ENCODE results near the gene TIAL1.
A peak's percentile ranks its signal among the peaks of the same experiment; 100 is the strongest.
"Not testable (repeated sequence)": the region's sequence is repeated elsewhere in the genome, so short reads cannot be mapped to it uniquely, and the experiment has no call there.

Gene TIAL1

DNA sequence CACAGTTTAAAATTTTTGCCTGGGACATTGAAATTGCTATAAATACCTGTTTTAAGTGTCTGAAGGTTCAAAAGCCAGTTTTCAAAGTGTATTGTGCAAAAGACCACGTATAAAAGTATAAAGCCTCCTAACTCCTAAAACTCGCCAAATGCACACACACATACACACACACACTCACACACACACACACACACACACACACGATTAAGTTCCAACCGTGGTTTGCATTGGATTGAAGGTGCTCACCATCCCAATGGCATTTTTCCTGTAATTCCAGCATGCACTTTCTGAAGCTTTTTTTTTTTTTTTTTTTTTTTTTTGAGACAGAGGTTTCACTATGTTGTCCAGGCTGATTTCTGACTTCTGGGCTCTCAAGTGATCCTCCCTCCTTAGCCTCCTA lies 51.5 kb downstream of the TIAL1 start:
- no peak for DNase-seq

DNA sequence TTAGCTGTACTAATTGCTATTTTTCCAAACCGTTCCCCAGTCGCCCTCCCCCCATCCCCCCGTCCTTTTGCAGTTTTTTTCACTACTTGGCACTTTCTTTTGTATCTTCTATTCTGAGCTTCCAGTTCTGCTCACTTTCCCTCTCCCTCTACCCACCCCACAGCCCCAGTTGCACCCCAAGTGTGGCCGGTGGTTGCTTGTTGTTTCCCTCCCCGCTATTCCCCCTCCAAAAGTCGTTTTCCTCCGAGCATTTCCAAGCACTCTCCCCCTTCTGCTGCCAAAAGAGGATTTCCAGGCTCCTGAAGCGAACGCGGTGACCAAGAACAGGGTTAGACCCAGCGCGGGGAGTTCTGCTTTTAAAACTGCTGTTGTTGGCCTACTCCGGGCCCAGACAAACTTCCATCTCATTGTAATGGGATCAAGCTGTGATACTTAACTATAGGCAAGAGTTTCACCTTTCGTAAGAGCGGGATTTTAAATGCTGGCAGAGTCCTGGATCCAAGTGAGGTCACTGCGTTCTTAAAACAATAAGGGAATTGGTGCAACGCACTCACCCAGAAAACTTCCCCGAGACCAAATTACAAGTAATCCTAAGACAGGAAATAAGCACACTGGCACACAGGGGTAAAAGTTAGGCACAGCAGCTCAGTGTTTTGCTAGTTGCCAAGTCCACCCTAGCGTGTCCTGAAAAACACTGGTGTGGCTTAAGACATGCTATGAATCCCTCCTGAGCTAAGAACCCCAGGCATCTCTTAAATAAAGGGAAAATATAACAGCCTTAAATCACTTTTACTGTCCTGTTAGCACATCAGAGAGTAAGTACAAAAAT lies 52.7 kb downstream of the TIAL1 start:
- no peak for DNase-seq

DNA sequence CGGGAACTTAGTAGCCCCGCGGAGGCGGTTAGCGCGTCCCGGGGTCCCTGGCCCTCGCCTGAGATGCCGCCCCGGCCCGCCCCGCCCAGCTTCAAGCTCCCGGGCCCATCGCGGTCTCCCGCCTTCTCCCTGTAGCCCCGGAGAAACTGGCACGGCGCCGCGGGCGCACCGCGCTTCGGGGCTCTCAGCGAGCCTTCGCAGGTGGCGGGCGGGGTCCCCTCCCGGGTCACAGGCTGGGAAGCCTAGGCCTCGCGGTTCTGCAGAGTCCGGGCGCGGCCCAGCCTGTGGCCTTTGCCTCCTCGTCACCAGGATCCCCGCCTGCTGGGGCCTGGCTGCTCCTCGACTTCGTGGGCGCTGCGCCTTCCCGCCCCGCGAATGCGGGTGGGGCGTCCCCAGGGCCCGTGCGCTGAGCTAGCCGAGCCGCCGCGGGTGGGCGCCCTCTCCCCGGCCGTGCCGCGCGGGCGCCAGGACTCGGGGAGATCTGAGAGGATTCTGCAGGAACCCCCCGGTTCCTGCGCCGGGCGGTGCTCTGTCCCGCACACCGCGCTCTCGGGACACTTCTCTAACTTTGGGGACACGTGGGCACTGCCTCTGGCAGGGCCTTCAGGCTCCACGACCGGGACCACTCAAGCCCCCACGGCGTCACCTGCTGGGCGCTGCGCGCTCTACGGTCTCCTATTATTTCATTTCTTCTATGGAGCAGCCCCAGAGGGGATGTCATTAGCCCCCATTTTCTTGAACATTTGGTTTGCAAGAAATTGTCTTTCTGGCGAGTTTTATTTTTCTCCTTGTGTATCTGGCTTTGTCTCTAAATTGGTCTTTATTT lies 53.6 kb downstream of the TIAL1 start:
- DNase-seq, result peak; percentile 64

DNA sequence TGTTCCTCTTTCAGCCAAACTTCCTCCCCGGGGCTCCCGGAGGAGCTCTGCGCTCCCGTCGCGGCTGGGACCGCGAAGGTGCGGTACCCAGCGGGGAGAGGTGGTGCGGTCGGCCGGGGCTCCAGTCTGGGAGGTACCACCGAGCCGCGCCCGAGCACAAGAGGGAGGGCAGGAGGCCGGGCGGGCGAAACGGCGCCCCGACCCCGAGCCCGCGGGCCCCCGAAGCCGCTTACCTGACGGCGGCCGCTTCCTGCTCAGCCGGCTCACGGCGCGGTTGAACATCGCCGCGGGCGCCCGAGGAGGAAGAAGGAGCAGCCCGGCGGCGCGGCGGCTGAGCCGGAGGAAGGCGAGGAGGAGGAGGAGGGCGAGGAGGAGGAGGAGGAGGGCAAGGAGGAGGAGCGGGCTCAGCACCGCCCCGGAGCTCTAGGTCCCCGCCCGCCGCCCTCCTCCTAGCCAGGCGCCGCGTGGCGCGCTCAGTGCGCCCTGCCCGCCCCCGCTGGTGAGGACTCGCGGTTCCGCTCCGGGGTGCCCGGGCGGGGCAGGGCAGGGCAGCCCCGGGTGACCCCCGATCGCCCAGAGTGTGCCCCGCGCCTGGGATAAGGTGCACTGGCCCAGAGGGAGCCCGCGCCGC lies 54.3 kb downstream of the TIAL1 start, which contains the start of gene RGS10:
TSS of gene RGS10 (minus strand) at position 363 of the 631 bp plus-strand sequence. CDS start at position 282, 81 bp downstream.
- peak; percentile 80 for DNase-seq

DNA sequence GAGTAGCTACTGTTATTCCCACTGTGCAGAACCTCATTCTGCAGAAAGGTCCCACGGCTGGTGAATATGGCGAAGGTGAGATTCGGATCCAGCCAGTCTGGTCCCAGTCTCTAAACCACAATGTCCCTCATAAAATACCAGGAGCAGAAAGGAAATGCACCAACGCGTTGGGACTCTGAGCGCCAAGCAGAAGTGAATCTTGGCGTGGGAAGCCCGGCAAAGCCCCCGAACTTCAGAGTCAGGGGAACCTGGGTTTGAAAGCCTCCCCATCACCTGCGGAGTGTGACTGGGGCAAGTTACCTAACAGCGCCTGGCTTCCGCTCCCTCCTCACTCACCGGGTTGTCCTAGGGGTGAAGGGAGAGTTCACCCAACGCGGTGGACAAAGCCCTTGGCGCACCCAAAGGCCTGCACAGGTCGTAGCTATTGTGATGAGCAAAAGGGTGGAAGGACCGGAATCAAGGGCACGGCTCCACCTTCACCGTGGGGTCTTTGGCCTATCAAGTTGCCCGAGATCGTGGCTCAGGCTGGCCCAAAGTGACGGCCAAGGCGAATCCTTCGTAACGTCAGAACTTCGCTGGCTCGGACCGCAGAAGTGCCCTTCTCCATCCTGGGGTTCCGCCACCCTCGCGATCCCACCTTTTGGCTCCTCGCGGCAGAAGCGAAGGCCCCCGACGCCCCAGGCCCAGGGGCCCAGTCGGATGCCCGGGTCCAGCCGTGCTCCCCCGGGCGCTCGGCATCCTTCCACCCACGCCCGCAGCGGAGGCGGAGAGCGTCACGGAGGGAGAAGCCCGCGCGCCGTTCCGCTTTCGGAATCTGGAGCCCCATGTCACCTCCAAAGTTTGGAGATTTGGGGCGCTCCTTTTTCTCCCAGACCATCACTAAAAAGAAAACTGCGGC lies 55.1 kb downstream of the TIAL1 start:
- DNase-seq, result peak; percentile 22

DNA sequence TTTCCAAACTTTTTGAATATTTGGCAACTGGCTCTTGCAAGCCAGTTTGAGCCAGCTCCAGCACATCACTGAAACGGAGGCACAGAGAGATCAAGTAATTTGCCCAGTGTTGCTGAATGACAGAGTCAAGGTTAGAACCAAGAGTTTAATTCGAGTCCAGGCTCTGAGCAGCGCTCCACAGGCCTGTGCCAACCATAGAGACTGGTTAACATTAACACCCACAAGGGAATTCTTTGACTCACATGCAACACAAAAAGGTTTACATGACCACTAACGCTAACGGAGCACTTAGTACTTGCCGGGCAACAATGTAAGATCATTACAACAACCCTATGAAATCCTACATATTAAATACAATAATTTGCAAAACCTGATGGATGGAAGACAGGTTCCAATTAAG lies 55.7 kb downstream of the TIAL1 start:
- DNase-seq, result no peak

DNA sequence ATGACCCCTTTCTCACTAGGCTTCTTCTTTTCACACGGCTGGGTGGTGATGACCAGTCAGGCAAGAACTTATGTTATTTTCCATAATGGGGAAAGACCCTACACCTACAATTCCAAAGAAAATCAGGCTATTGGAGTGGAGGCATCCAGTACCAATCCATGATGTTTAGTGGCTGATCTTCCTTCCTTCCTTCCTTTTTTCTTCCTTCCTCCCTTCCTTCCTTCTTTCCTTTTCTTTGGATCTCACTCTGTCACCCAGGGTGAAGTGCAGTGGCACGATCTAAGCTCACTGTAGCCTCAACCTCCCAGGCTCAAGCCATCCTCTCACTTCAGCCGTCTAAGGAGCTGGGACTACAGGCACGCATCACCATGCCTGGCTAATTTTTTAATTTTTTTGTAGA lies 56.7 kb downstream of the TIAL1 start:
- no peak for DNase-seq

DNA sequence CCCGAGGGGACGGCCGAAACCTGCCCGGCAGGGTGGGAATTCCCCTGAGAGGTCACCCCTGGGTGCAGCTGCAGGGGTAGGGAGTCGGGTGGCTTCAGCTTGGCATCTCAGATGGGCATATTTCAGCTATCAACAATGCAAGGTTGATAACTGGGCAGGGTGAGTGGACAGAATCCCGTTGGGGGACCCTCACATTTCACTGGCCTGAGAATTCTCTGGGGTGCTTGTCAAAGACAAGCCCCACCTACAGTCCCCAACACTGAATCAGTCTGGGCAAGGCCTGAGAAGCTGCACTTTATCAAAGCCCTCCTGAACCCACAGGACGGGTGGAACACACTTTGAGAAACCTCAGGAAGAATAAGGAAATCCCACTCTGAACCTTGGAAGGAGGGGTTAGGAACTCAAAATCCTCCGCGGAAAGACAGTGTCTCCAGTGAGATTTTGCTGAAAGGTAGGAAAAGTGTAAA lies 57.4 kb downstream of the TIAL1 start:
- no peak for DNase-seq

DNA sequence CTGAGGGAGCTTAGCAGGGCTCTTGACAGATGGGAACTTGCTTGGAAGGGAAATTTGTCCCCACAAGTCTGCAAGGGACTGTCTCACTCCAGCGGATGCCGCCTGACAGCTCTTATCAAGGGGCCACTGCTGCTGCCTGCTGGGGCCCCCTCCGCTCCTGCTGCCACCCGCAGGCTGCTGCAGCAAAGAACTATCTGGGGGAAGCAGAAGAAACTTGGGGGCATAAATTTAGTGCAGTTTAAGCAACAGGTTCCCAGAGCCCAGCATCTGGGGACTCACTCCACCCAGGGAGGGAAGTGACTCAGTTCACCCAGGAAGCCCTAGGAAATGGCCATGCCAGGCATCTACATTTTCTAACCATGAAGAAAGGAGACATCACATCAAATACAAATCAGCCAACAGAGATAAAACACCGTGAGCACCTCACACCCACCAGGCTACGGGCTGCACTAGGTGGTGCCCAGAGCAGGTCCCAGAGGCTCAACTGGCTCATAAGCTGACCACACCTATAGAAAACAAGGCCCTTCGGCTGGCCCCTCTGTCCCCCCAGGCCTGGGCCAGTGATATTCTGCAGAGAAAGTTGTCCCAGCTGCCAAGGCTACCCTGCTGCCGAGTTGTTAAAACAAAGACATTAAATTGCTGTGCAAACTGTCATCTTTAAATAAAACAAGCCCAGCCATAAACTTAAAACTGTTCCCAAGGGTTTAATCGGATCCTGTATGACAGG lies 58.0 kb downstream of the TIAL1 start:
- peak; percentile 36 for DNase-seq

DNA sequence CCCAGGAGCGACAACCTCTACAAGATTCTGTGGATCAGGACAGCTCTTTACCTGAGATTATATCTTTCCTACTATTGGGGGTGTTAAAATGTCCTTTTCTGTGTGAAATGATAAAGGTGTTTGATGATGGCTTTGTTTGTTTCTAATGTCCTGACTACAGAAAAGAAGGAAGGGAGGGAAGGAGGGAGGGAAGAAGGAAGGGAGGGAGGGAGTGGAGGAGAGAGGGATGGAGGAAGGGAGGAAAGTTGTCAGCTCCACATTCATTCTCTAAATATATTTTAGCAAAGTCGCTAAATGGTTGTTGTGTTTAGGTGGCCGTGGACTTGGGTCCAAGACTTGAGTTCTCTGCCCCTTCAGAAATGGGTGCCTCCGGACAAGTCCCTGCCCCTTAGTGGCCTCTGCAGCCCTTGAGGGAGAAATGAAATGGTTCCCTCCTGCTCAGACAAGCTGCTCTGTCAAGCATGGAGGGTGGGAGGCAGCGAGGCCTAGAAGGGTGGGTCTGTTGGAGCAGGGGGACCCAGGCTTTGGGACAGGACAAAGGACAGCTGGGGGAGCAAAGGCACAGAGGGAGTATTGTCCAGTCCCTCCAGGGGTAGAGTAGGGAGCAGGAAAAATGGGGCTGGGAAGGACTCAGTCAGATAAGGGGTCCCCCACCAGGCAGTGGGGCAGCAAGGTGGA lies 58.7 kb downstream of the TIAL1 start:
- no peak for DNase-seq

DNA sequence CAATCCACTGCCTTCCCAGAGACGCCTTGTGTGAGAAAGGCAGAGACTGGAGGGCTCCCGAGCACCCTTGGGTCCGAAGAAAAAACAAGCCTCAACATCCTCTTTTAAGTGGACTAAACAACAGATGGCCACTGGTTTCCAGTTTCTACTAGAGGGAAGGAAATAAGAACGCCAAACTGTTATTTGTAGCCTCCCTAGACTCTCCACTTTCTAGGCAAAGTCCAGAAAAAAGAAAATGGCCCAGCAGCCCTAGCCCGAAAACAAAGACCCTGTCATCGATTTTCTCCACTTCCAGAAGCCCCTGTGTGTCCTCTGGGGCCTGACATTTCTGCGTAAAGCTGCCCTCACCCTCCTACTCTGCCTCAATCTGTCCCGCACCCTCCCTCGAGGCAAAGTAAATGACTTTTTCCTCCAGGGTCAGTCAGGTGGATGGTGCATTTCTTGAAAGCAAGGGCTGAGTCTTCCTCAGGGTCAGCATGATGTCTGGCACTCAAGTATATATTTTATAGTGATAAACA lies 60.2 kb downstream of the TIAL1 start:
- no peak for DNase-seq

DNA sequence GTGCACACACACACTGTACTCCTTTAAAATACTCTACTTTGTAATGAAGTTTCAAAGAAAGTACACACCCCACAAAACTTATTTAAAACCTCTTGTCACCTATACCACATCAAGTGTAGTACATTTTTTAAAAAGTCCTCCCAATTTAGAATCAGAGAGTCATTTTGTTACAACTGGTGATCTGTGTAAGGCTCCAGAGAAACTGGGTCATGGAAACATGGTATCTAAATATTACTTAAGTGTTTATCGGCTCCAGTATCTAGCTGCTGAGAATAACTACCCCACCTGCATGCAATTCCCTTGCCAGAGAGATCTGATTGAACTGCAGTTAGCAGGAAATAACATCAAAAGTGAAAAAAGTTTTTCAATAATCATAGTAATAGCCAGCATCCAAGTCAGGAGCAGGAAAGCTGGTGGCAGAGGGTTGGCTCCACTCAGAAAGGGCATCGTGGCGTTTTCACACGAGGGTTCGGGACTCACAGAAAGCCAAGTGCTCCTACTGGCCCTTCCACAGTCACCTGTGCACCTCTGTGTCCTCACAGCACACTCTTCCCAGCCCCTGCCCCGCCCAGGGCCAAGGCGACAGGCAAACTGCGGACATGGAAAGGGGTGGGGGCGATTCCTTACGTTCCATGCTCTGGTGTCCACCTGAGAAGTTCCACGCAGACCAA lies 60.8 kb downstream of the TIAL1 start:
- DNase-seq, result no peak

DNA sequence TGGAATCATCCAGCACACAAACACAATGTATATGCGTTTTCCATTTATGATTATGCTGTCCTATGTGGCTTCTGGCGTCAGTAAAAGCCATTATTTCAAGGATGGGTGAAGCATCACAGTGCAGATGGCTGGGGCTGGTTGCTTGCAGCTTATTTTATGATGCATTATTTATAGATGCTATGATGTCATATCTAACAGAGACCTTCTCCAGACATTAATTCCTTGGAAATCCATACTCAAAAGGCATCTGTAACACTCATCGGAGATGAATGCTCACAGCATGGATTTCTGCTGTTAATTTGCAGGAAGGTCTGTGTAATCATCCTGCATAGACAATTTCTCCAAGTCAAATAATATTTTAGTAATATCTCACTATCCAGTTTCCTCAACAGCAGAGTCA lies 61.5 kb downstream of the TIAL1 start:
- no peak for DNase-seq

DNA sequence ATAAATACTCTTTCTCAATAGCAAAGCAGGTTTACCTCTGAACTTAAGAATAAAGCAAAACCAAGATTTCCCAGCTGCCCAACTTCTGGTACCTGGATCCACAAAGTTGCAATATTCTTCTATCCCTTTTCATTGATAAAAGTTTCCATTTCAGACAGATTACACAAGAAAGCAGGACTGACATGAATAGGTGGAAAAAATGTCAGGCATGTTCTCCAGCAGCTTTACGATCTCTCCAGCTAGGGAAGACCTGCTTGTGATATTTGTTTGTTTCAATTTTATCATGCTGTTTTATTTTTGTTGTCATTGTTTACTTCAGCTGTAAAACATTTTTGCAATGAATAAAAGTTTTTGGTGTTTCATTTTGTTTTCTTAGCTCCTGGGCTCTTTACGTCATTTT lies 63.3 kb downstream of the TIAL1 start:
- DNase-seq, result no peak

DNA sequence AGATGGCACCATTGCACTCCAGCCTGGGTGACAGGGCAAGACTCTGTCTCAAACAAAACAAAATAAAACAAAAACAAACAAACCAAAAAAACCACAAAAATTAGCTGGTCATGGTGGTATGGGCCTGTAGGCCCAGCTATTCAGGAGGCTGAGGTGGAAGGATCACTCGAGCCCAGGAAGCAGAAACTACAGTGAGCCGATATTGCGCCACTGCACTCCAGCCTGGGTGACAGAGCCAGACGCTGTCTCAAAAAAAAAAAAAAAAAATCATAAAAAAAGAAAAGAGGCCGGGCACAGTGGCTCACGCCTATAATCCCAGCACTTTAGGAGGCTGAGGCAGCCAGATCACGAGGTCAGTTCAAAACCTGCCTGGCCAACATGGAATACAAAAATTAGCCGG lies 64.0 kb downstream of the TIAL1 start:
- DNase-seq, result not testable (repeated sequence)

DNA sequence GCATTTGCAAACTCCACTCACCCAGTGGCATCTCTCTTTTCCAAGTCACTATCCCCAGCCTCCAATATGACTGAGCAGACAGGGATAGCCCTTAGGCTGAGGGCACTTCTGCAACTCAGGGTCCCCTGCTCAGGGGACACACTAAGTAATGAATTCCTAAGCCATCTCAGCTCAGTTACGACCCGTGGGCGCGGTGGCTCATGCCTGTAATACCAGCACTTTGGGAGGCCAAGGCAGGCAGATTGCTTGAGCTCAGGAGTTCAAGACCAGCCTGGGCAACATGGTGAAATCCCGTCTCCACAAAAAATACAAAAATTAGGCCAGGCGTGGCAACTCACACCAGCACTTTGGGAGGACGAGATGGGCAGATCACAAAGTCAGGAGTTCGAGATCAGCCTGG lies 64.5 kb downstream of the TIAL1 start:
- DNase-seq, result not testable (repeated sequence)

DNA sequence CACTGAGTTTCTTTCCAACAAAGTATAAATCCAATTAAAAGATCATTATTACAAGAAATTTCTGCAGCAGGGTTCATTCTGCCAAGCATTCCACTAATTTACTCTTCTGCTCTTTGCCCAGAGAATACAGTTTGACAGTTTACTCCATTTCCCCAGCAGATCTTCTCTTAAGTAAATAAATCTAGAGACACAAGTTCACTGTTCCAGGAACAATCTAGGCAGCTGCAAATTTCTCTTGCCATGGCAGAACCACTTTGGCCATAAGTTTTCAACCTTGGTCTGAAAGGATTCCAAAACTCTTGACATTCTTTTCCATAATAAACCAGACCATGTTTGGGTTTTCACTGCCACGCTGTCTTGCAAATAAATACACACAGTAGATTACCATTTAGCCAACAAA lies 65.7 kb downstream of the TIAL1 start:
- no peak for DNase-seq

DNA sequence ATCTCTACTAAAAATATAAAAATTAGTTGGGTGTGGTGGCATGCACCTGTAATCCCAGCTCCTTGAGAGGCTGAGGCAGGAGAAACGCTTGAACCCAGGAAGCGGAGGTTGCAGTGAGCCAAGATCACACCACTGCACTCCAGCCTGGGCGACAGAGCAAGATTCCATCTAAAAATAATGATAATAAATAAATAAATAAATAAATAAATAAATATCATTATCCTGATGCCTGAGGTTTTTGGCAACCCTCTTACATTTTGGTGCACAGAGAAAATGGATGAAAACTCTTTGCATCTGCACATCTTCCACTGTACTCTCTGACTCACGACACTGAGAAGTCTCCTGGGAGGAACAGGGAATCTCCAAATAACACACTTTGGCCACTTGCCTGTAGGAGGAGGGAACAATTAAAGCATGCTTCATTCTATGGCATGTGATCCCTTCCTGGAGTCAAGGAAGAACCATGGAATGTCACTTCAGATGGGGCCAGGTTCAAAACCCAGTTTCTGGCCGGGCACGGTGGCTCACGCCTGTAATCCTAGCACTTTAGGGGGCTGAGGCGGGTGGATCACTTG lies 68.0 kb downstream of the TIAL1 start:
- DNase-seq, result not testable (repeated sequence)

Measured in CD4-positive, alpha-beta T cell treated with Interleukin-4 for 4 hours (primary cell).